T-cell (primary cell): ENCODE measurements around the gene ATP10A. TPM values are rescaled to one million over a fixed set of nuclear protein-coding genes. Genes with fewer than 3 reads are reported as not detected.

Source experiments
- ATAC-seq, 4 experiments: fragments of 200-7000 bp in 3 of 4; fragments of 150-1000 bp in 1 of 4; cut with Tn5 transposase; replicated peaks in 1 of 4; 1 replicate in 3 of 4; 2 replicates in 1 of 4; pipeline ENCODE4 v1.10.0; 2021; ENCODE audit warnings: moderate library complexity in 3 of 4, mild to moderate bottlenecking in 2 of 4, moderate number of reproducible peaks in 1 of 4
- CTCF ChIA-PET, 2 donors: fragments of 300-600 bp; sonication (Branson Sonifier 250); formaldehyde crosslinking; loops; one replicate each; lab custom pipeline; 2022; ENCODE audit warnings: antibody characterized with exemption in 2 of 2; lab: Charles Lee
- POLR2A ChIA-PET, 2 donors: fragments of 300-600 bp; sonication (Branson Sonifier 250); formaldehyde crosslinking; loops; one replicate each; lab custom pipeline; 2022; ENCODE audit warnings: antibody characterized with exemption in 2 of 2; lab: Charles Lee
- DNase-seq, 35 experiments: peaks; one replicate each; pipeline versions ENCODE4 v3.0.0 to v3.0.0-alpha.2; 2013 to 2023
- H3K27ac ChIP-seq: one replicate; pipeline ENCODE4 v1.5.1; 2013; ENCODE audit warnings: low read length
- H3K27me3 ChIP-seq, 2 experiments: replicated peaks in 1 of 2; 1 replicate in 1 of 2; 2 replicates in 1 of 2; pipeline versions ENCODE4 v1.6.1 to v1.7.0; 2013; ENCODE audit warnings: low read length in 1 of 2, mixed read lengths in 1 of 2; ENCODE audit not compliant: control insufficient read depth in 2 of 2, insufficient read depth in 2 of 2; ENCODE audit errors: extremely low read depth in 1 of 2
- H3K36me3 ChIP-seq, 2 donors: 1 replicate in 1 of 2; 2 replicates in 1 of 2; pipeline versions ENCODE4 v1.6.1 to v1.7.0; 2013; ENCODE audit warnings: low read length in 1 of 2; ENCODE audit not compliant: control insufficient read depth in 2 of 2, insufficient read depth in 1 of 2; ENCODE audit errors: extremely low read depth in 1 of 2
- H3K4me1 ChIP-seq, 2 experiments: 1 replicate in 1 of 2; 2 replicates in 1 of 2; pipeline versions ENCODE4 v1.6.1 to v1.7.0; 2013; ENCODE audit warnings: low read length in 2 of 2, mixed read lengths in 1 of 2; ENCODE audit not compliant: insufficient read depth in 2 of 2, control insufficient read depth in 1 of 2; ENCODE audit errors: extremely low read depth in 1 of 2
- H3K4me3 ChIP-seq, 2 donors: 1 replicate in 1 of 2; 2 replicates in 1 of 2; pipeline versions ENCODE4 v1.5.1 to v1.7.0; 2013; ENCODE audit warnings: mild to moderate bottlenecking in 2 of 2, low read length in 1 of 2, moderate library complexity in 1 of 2; ENCODE audit not compliant: control insufficient read depth in 1 of 2; ENCODE audit errors: extremely low read depth in 1 of 2
- H3K9me3 ChIP-seq: 2 replicates; pipeline ENCODE4 v1.7.0; 2013
- H3K27ac Mint-ChIP-seq, 2 donors: one replicate each; pipeline ENCODE4 v1.8.0; 2020 to 2021; ENCODE audit warnings: mild to moderate bottlenecking in 2 of 2, mixed read lengths in 2 of 2
- H3K27me3 Mint-ChIP-seq, 2 donors: one replicate each; pipeline ENCODE4 v1.8.0; 2021 to 2022; ENCODE audit warnings: mixed read lengths in 2 of 2
- H3K36me3 Mint-ChIP-seq: one replicate; pipeline ENCODE4 v1.8.0; 2021; ENCODE audit warnings: mixed read lengths
- H3K4me1 Mint-ChIP-seq, 3 donors: one replicate each; pipeline ENCODE4 v1.8.0; 2020 to 2022; ENCODE audit warnings: mixed read lengths in 3 of 3, mild to moderate bottlenecking in 1 of 3
- H3K4me3 Mint-ChIP-seq, 3 donors: one replicate each; pipeline ENCODE4 v1.8.0; 2020 to 2022; ENCODE audit warnings: mild to moderate bottlenecking in 3 of 3, mixed read lengths in 3 of 3, moderate library complexity in 3 of 3
- H3K9me3 Mint-ChIP-seq, 3 donors: one replicate each; pipeline ENCODE4 v1.8.0; 2020 to 2022; ENCODE audit warnings: mixed read lengths in 3 of 3
- WGBS: methylation state at CpG from one replicate; pipeline ENCODE4 v1.1.5; 2013; ENCODE audit warnings: missing lambda C conversion rate; ENCODE audit not compliant: insufficient coverage; 5-methylcytosine and 5-hydroxymethylcytosine counted together
- total RNA-seq, 35 experiments: library from RNA in 6 of 35; stranded (reverse) in 6 of 35; fragments of 120-200 nt in 1 of 35; gene quantifications; one replicate each; pipeline versions ENCODE4 v1.2.1 to v1.2.4 and lab custom pipeline; 2013 to 2026

ATP10A gene
- total RNA-seq, 5 donors from 2014 or later (not counting 1 experiment from before 2014, with no cell fraction given), result 37.3 to 65.5 (median 53.4) TPM

DNA sequence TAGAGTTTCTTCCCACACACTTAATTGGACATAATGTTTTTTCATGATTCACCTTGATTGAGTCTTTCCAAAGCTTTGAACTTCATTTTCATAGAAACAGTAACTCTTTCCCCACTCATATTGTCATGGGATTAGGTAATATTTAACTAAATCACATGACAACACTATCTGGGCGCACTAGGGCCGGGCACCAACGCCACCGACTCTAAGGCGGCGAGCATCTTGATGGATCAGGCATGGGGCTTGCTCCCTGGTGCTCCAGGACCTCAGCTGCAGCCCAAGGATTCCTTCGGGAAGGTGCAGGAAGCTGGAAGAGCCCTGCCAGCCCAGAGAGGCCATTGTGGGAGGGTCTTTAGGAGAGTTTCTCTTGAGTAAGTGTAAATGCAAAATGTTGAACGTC, 231.2 kb downstream of the ATP10A start:
- H3K4me1 Mint-ChIP-seq, result no peaks in the 10 kb centered on the region
- DNase-seq, result no peak
- Histone ChIP-seq H3K4me1 (no peaks in the 10 kb centered on the region), H3K36me3 (no peaks in the 10 kb centered on the region), H3K9me3 (no peaks in the 10 kb centered on the region), H3K27me3 (peaks cover 0 to 13% of the 10 kb centered on the region in 2 experiments), H3K4me3 (no peak overlapping the region), H3K27ac (no peak overlapping the region)
- WGBS, result 87% methylated on average over 7 of the region's 8 CpGs
- H3K27ac Mint-ChIP-seq, result no peak overlapping the region
- POLR2A ChIA-PET, result no interaction called here
- H3K36me3 Mint-ChIP-seq, result no peaks in the 10 kb centered on the region
- no peak for ATAC-seq
- no peak overlapping the region for H3K4me3 Mint-ChIP-seq
- CTCF ChIA-PET, result no interaction called here
- H3K27me3 Mint-ChIP-seq, result peaks cover 5 to 19% of the 10 kb centered on the region in 2 donors
- peaks cover 0 to 2% (median 0%) of the 10 kb centered on the region in 3 donors for H3K9me3 Mint-ChIP-seq
